GM21723 (cell line): ENCODE measurements around the gene OR4E2.
"Not testable (repeated sequence)": the region's sequence is repeated elsewhere in the genome, so short reads cannot be mapped to it uniquely, and the experiment has no call there.

ENCODE experiments used
- ATAC-seq: cut with Tn5 transposase; IDR thresholded peaks from one replicate; pipeline ENCODE4 v1.9.1; 2021; ENCODE audit warnings: mild to moderate bottlenecking, moderate library complexity; ENCODE audit not compliant: unreplicated experiment

The OR4E2 gene

GRCh38 chr14:21694425-21694824 is 40.8 kb downstream of the OR4E2 start:
- ATAC-seq: no peak

GRCh38 chr14:21697662-21698061 is 44.0 kb downstream of the OR4E2 start:
- ATAC-seq: not testable (repeated sequence)

DNA sequence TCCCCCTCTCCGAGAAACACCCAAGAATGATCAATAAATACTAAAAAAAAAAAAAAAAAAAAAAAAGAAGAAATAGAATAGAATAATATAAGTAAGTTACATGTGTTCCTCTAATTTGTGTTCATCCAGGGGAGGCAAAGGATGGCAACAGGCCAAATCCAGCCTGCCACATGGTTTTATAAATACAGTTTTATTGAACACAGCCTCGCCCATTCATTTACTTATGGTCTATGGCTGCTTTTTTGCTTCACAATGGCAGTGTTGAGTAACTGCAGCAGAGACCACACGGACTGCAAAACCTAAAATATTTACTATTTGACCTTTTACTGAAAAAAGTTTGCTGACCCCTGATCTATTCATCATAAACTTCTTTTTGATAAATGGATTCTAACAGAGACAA is 44.9 kb downstream of the OR4E2 start:
- ATAC-seq: not testable (repeated sequence)

DNA sequence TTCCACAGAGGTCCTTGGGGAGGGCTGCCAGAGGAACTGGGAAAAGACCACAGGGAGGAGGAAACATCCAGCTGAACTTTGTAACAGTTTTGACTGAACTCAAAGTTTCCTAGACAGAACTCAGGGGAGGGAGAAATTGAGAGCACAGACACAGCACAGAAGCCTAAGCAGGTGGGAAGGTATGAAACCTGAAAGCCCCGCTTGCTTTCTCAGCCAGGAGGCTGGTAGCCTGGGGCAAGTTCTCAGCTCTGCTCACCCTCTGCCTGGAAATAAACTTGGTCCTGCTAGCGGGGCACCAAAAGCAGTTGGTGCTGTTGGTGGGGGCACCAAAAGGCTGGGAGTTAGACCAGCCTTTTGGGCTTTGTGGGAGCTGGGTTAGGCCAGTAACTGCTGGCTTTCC is 45.9 kb downstream of the OR4E2 start:
- ATAC-seq: no peak

DNA sequence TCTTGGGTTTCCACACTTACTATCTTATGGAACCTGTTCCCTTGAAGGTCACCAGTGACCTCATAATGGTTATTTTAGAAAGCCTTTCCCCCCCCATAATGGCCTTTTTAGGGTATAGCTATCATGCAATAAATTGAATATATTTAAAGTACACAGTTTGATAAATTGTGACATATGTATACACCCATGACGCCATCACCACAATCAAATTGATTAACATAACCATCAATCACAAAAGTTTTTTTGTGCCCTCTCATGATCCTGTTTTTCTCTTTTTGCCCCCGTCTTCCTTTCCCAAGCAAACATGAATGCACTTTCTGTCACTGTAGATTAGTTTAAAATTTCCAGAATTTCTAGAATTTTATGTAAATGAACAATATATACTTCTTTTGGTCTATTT is 48.7 kb downstream of the OR4E2 start:
- no peak for ATAC-seq

DNA sequence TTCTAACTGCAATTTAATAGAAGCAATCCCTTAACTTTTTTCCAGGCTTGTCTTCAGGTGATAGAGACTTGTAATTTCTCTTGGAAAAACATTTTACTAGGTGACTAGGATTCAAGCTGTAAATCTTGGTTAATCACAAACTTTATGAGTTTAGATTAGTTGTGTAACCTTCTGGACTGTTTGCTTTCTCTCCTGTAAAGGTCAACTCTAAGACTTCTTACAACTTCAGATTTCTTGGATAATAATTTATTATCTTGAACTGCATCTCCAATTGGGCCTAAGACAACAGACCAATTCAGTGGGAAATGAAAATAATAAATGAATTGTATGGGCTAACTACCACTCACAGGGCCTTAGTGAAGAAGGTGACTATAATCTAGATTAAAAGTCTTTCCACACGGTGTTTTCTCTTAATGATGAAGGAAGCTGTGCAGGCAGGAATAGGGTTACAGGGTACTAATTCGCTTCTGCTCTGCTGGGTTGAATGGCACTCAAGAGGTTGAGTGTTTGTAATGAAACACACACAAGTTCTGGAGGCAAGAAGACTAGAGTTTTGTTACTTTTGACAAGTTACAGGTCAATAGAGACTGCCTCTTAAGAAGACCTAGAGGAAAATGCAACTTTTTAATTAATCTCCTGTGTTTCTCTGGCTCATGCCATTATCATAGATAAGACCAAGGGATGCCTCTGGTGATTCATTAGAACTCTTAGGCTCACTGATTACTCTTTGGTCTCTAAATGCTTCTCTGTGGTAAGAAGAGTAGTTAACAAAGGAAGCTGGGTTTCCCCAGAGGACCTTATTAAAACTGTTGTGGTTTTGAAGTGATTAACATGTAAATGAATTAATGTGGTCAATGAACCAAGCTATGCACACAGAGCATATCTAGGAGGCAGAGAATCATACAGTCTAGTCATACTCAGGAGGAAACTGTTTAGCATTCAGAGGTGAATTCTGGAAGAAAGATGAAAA is 50.0 kb downstream of the OR4E2 start:
- no peak for ATAC-seq

GRCh38 chr14:21704338-21704737 is 50.7 kb downstream of the OR4E2 start:
- no peak for ATAC-seq

DNA sequence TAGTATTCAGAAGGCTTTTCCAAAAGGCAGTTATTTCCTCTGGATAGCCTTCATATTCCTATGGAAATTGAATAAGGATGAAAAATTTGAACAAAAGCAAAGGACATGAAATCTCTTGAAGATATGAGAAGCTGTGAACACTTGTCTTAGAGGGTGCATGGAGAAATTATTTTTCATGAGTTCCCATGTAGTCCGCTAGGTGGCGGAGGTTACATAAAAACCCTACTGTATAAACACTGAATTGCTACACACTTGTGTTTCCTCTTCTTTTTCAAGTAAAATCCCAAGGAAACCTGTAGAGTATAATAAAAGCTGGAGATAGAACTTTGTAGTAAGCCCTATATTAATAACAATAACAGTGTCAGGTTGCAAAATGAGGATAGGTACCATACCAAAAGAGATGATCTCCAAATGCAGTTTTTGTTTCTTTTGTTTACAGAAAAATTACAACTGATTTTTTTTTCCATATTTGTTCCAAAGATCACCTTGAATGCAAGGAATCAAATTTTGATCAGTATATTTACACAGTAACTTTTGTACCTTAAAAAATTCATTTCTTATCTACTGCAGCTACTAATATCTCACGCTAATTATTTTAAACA is 57.8 kb downstream of the OR4E2 start:
- ATAC-seq: no peak

- no peak for ATAC-seq
These were observed 58.4 kb downstream of the OR4E2 start for GRCh38 chr14:21712036-21712435.

DNA sequence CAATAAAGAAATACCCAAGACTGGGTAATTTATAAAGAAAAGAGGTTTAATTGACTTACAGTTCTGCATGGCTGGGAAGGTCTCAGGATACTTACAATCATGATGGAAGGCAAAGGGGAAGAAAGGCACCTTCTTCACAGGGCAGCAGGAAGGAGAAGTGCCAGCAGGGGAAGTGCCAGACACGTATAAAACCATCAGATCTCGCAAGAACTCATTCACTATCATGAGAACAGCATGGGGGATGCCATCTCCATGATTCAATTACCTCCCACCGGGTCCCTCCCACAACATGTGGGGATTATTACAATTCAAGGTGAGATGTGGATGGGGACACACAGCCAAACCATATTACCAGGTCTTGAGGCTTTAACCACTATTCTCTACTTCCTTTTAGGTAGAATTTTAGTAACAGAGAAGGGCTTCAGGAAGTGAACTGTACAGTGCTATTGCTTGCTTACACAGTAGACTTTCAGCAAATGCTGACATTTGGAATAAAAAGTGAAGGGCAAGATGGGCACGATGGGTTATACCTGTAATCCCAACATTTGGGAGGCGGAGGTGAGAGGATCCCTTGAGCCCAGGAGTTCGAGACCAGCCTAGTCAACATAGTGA is 60.8 kb downstream of the OR4E2 start:
- ATAC-seq: no peak
